ENCODE measurements around the gene SRSF4. TPM values are rescaled to one million over a fixed set of nuclear protein-coding genes. Genes with fewer than 3 reads are reported as not detected.

The SRSF4 gene
- total RNA-seq (100 to 1,000 TPM in 1 of 5 experiments, 10 to 100 TPM in 4; 77.6 to 110 (median 79.9) TPM), polyA plus RNA-seq (100 to 1,000 TPM in 1 of 2 donors, 10 to 100 TPM in 1; 76.1 to 123 TPM), total RNA-seq (135 reads per million, percentile 89 among the genes with 10 or more reads in this experiment)

GRCh38 chr1:29181413-29182225, at the start of gene SRSF4:
TSS of gene SRSF4 (minus strand) at chr1:29181900. CDS start at chr1:29181752, 148 bp downstream.
- Mint-ChIP-seq H3K4me3 (peak within 1 kb of the TSS; percentile 88 to 98 (median 94)), H3K9me3 (no peaks in the 10 kb centered on the region), H3K27me3 (no peaks in the 10 kb centered on the region), H3K4me1 (peaks cover 32 to 56% (median 50%) of the 10 kb centered on the region in 7 donors), H3K27ac (peak within 1 kb of the TSS; percentile 88 to 98 (median 94)), H3K36me3 (peaks cover 5 to 19% (median 10%) of the 10 kb centered on the region in 5 donors)
- peak; percentile 96 to 99 (median 99) for DNase-seq
- Histone ChIP-seq H3K27me3 (ENCODE audit: control insufficient read depth in 2 of 2, insufficient read depth in 2 of 2, low read length in 2 of 2) (no peaks in the 10 kb centered on the region), H3K36me3 (ENCODE audit: control insufficient read depth in 2 of 3, insufficient read depth in 3 of 3, low read length in 3 of 3) (peaks cover 0 to 7% (median 0%) of the 10 kb centered on the region in 3 experiments), H3K4me3 (ENCODE audit: low read length) (peak within 1 kb of the TSS; percentile 99), H3K4me1 (ENCODE audit: control insufficient read depth in 2 of 2, insufficient read depth in 2 of 2, low read length in 2 of 2) (peaks cover 26 to 29% of the 10 kb centered on the region in 2 donors), H3K9me3 (ENCODE audit: control insufficient read depth in 2 of 3, low read length in 3 of 3) (no peaks in the 10 kb centered on the region), H3K27ac (ENCODE audit: low read depth, low read length) (peak within 1 kb of the TSS; percentile 98)
- POLR2A ChIA-PET, result interaction anchor here (0.5 to 3.2 kb wide), 32 partner anchors 10 to 1883 kb away, joined by 3 to 21 read pairs (median 4); partner anchors contain the start of genes ATP5IF1, EPB41, GMEB1 and MECR
- intact Hi-C loops (cut with micrococcal nuclease), result loop anchor here (1.0 to 10.0 kb wide), 21 partner anchors 15 to 1883 kb away; partner anchors contain the start of genes MECR (in 2 of the 2), TAF12 (in 2 of the 2), YTHDF2 (in 2 of the 2) and EYA3 (in 1 of the 2)
- CTCF ChIA-PET, result interaction anchor here (0.6 to 4.2 kb wide), 8 partner anchors 12 to 1537 kb away, joined by 3 to 46 read pairs (median 3); partner anchors contain the start of gene MED18
- ATAC-seq, result peak; percentile 97

DNA sequence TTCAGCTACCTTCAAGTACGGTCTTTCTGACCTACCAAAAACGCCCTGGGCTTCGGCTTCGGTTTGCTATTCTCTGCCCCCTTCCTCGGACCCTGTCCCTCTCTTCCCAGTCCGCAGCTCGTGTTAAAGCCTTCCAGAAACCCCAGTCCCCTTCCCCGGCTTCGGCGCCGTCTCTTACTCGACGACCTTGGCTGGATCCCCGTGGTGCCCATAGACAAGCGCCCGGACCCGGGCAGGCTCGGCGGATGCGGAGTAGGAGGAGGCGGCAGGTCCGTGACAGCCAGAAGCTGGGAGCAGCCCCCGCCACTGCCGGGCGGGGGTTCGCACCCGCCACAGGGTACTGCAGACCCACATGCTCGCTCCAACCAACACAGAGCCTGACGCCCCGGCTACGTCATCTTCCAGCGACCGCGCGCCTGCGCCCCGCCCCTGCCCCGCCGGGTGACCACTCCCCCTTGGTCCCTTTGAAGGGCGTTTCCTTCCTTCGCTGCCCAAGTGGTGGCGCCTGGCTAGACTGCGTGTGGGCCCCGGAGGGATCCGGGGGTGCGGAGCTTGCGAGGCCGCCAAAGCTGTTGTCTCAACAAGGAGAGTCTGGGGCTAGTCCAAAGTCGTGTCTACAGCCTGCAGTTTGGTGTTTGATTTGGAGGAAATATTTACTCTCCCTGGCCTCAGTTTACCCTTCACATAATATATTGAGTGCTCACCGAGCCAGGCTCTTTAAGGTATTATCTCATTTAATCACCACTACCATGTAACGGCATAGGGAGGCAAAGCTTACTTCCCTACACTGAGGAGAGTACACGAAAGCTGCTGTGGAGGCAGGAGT, 49.1 kb upstream of the SRSF4 start, which contains the start of gene MECR:
TSS of gene MECR (minus strand) at position 382 of the 826 bp plus-strand sequence. CDS start at position 354, 28 bp downstream.
- intact Hi-C loops (cut with micrococcal nuclease), result loop anchor here (1.0 to 10.0 kb wide), 7 partner anchors 48 to 1934 kb away; partner anchors contain the start of gene SRSF4 (in 2 of the 2)
- peaks cover 7 to 13% of the 10 kb centered on the region in 2 donors for H3K4me1 ChIP-seq (ENCODE audit: control insufficient read depth in 2 of 2, insufficient read depth in 2 of 2, low read length in 2 of 2)
- ChIA-PET POLR2A (interaction anchor here (2.6 kb wide), 1 partner anchor 49 kb away, joined by 15 read pairs; the partner anchor contains the start of gene SRSF4), CTCF (interaction anchor here (0.6 to 1.2 kb wide), 4 partner anchors 494 to 1488 kb away, joined by 3 to 4 read pairs (median 3); partner anchors contain the start of gene YTHDF2)
- H3K36me3 Mint-ChIP-seq, result no peaks in the 10 kb centered on the region
- peaks cover 0 to 1% of the 10 kb centered on the region in 2 donors for H3K27me3 ChIP-seq (ENCODE audit: control insufficient read depth in 2 of 2, insufficient read depth in 2 of 2, low read length in 2 of 2)
- peaks cover 12 to 26% (median 21%) of the 10 kb centered on the region in 7 donors for H3K4me1 Mint-ChIP-seq
- peak within 1 kb of the TSS; percentile 80 to 97 (median 93) for H3K27ac Mint-ChIP-seq
- ATAC-seq, result peak; percentile 100
- peak within 1 kb of the TSS; percentile 87 to 97 (median 92) for H3K4me3 Mint-ChIP-seq
- H3K4me3 ChIP-seq (ENCODE audit: low read length), result peak within 1 kb of the TSS; percentile 65
- no peaks in the 10 kb centered on the region for H3K9me3 Mint-ChIP-seq
- peak; percentile 89 to 98 (median 92) for DNase-seq
- H3K27ac ChIP-seq (ENCODE audit: low read depth, low read length), result peak within 1 kb of the TSS; percentile 76
- no peaks in the 10 kb centered on the region for H3K36me3 ChIP-seq (ENCODE audit: control insufficient read depth in 2 of 3, insufficient read depth in 3 of 3, low read length in 3 of 3)
- H3K9me3 ChIP-seq (ENCODE audit: control insufficient read depth in 2 of 3, low read length in 3 of 3), result no peaks in the 10 kb centered on the region
- peaks cover 0 to 26% (median 11%) of the 10 kb centered on the region in 5 donors for H3K27me3 Mint-ChIP-seq

- DNase-seq (no peak), ATAC-seq (no peak)
- ChIA-PET CTCF (interaction anchor here (0.7 to 1.2 kb wide), 2 partner anchors 1150 to 1488 kb away, joined by 3 read pairs; no protein-coding TSS in a partner anchor), POLR2A (interaction anchor here (2.6 kb wide), 1 partner anchor 48 kb away, joined by 15 read pairs; the partner anchor contains the start of gene SRSF4)
- H3K27ac ChIP-seq (ENCODE audit: low read depth, low read length), result peak overlapping the region; percentile 76
- Mint-ChIP-seq H3K36me3 (no peaks in the 10 kb centered on the region), H3K27me3 (peaks cover 0 to 22% (median 7%) of the 10 kb centered on the region in 5 donors), H3K4me1 (peaks cover 12 to 27% (median 19%) of the 10 kb centered on the region in 7 donors), H3K9me3 (no peaks in the 10 kb centered on the region), H3K4me3 (peak overlapping the region; percentile 87 to 97 (median 92)), H3K27ac (peak overlapping the region; percentile 80 to 97 (median 93))
- no peaks in the 10 kb centered on the region for H3K36me3 ChIP-seq (ENCODE audit: control insufficient read depth in 2 of 3, insufficient read depth in 3 of 3, low read length in 3 of 3)
- H3K27me3 ChIP-seq (ENCODE audit: control insufficient read depth in 2 of 2, insufficient read depth in 2 of 2, low read length in 2 of 2), result no peaks in the 10 kb centered on the region
- intact Hi-C loops (cut with micrococcal nuclease), result loop anchor here (1.0 to 10.0 kb wide), 6 partner anchors 48 to 1935 kb away; partner anchors contain the start of gene SRSF4 (in 2 of the 2)
- H3K4me3 ChIP-seq (ENCODE audit: low read length), result peak overlapping the region; percentile 65
- H3K4me1 ChIP-seq (ENCODE audit: control insufficient read depth in 2 of 2, insufficient read depth in 2 of 2, low read length in 2 of 2), result peaks cover 7 to 13% of the 10 kb centered on the region in 2 donors
- no peaks in the 10 kb centered on the region for H3K9me3 ChIP-seq (ENCODE audit: control insufficient read depth in 2 of 3, low read length in 3 of 3)
Measured at GRCh38 chr1:29230204-29230552, 48.5 kb upstream of the SRSF4 start.

DNA sequence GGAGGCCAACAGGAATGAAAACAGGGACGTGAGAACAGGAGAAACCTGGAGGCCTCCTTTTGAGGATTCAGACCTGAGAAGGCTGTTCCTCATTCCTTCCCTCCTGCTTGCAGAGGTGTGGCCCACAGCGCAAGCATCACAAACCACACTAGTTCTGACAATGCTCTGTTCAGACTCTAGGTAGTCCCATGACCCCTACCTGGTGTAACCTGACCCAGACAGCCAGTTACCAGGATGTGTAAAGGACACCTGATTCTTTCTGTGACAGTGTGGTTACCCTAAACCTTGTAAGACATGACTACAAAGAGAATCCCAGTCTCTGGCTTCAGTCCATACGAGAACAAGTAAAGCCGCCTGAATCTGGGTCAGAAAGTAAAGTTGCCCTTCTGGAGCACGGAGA, 45.8 kb upstream of the SRSF4 start:
- ATAC-seq, result no peak

DNA sequence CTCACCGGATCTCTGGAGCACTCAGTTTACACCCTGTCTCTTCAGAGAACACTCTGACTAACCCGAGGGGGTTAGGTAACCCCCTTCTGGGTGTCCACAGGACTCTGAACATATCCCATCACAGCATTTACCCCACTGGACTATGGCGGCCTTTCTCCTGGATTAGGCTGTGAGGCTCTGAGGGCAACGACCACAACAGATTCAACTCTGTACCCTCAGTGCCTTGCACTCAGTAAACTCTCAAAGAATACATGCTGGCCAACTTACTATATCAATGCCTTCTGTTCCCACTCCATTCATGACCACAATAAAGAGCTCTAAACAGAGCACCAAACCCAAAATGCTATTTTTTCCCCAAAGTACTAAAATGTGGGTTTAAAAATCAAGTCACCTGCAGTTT, 43.7 kb upstream of the SRSF4 start:
- CTCF ChIA-PET, result interaction anchor here (0.6 kb wide), 1 partner anchor 10 kb away, joined by 4 read pairs; no protein-coding TSS in a partner anchor

More for the DNA sequence above, 45.8 kb upstream of the SRSF4 start:
- POLR2A ChIA-PET, result no interaction called here
- Mint-ChIP-seq H3K9me3 (no peaks in the 10 kb centered on the region), H3K4me3 (no peak overlapping the region), H3K27me3 (peaks cover 0 to 3% (median 0%) of the 10 kb centered on the region in 5 donors), H3K36me3 (peaks cover 0 to 3% (median 0%) of the 10 kb centered on the region in 5 donors), H3K27ac (peak overlapping the region in 1 of 9 donors; percentile 43), H3K4me1 (peaks cover 12 to 32% (median 19%) of the 10 kb centered on the region in 7 donors)
- no peaks in the 10 kb centered on the region for H3K27me3 ChIP-seq (ENCODE audit: control insufficient read depth in 2 of 2, insufficient read depth in 2 of 2, low read length in 2 of 2)
- intact Hi-C loops (cut with micrococcal nuclease), result no loop called here
- CTCF ChIA-PET, result no interaction called here
- DNase-seq, result no peak
- H3K27ac ChIP-seq (ENCODE audit: low read depth, low read length), result no peak overlapping the region
- H3K4me1 ChIP-seq (ENCODE audit: control insufficient read depth in 2 of 2, insufficient read depth in 2 of 2, low read length in 2 of 2), result peaks cover 7 to 13% of the 10 kb centered on the region in 2 donors
- peaks cover 0 to 13% (median 0%) of the 10 kb centered on the region in 3 experiments for H3K36me3 ChIP-seq (ENCODE audit: control insufficient read depth in 2 of 3, insufficient read depth in 3 of 3, low read length in 3 of 3)
- H3K9me3 ChIP-seq (ENCODE audit: control insufficient read depth in 2 of 3, low read length in 3 of 3), result no peaks in the 10 kb centered on the region
- H3K4me3 ChIP-seq (ENCODE audit: low read length), result no peak overlapping the region

More for the DNA sequence above, 43.7 kb upstream of the SRSF4 start:
- Mint-ChIP-seq H3K9me3 (no peaks in the 10 kb centered on the region), H3K4me3 (no peak overlapping the region), H3K4me1 (peaks cover 7 to 18% (median 9%) of the 10 kb centered on the region in 7 donors), H3K36me3 (peaks cover 0 to 5% (median under 1%) of the 10 kb centered on the region in 5 donors), H3K27ac (peak overlapping the region in 1 of 9 donors; percentile 22), H3K27me3 (no peaks in the 10 kb centered on the region)
- intact Hi-C loops (cut with micrococcal nuclease), result no loop called here
- DNase-seq, result no peak
- H3K36me3 ChIP-seq (ENCODE audit: control insufficient read depth in 2 of 3, insufficient read depth in 3 of 3, low read length in 3 of 3), result peaks cover 0 to 13% (median 0%) of the 10 kb centered on the region in 3 experiments
- no peak for ATAC-seq
- no peaks in the 10 kb centered on the region for H3K27me3 ChIP-seq (ENCODE audit: control insufficient read depth in 2 of 2, insufficient read depth in 2 of 2, low read length in 2 of 2)
- H3K9me3 ChIP-seq (ENCODE audit: control insufficient read depth in 2 of 3, low read length in 3 of 3), result no peaks in the 10 kb centered on the region
- peaks cover 7 to 8% of the 10 kb centered on the region in 2 donors for H3K4me1 ChIP-seq (ENCODE audit: control insufficient read depth in 2 of 2, insufficient read depth in 2 of 2, low read length in 2 of 2)
- H3K27ac ChIP-seq (ENCODE audit: low read depth, low read length), result no peak overlapping the region
- POLR2A ChIA-PET, result no interaction called here
- no peak overlapping the region for H3K4me3 ChIP-seq (ENCODE audit: low read length)
